WERI-Rb-1 (cell line): Measurements from ENCODE around the gene DPP9.
A peak's percentile ranks its signal among the peaks of the same experiment; 100 is the strongest.

Experiments used
- DNase-seq: peaks from one replicate; pipeline ENCODE4 v3.0.0-alpha.2; 2020
- H3K27ac ChIP-seq: fragments of 250-450 bp; sonication (Bioruptor Pico); 2 replicates; pipeline ENCODE4 v1.5.1; 2020; ENCODE audit warnings: mild to moderate bottlenecking, moderate library complexity
- H3K27me3 ChIP-seq: fragments of 250-450 bp; sonication (Bioruptor Pico); 2 replicates; pipeline ENCODE4 v1.5.1; 2021; ENCODE audit warnings: mild to moderate bottlenecking, low read depth, moderate library complexity; ENCODE audit not compliant: insufficient read depth, severe bottlenecking
- H3K36me3 ChIP-seq: fragments of 250-450 bp; sonication (Bioruptor Pico); 2 replicates; pipeline ENCODE4 v1.5.1; 2020; ENCODE audit warnings: mild to moderate bottlenecking, moderate library complexity
- H3K4me3 ChIP-seq: 2 replicates; pipeline ENCODE4 v1.5.1; 2011; ENCODE audit warnings: low read depth, mild to moderate bottlenecking, control low read depth, low read length
- H3K9me3 ChIP-seq: fragments of 250-450 bp; sonication (Bioruptor Pico); 2 replicates; pipeline ENCODE4 v1.5.1; 2021; ENCODE audit warnings: mild to moderate bottlenecking, moderate library complexity; ENCODE audit not compliant: severe bottlenecking
- TF ChIP-seq, protein P1 (sequence below): IDR thresholded peaks from 2 replicates; pipeline ENCODE4 v1.5.1; 2011; ENCODE audit warnings: low read depth, mild to moderate bottlenecking, control low read depth, inconsistent platforms, low read length

DPP9 gene

GRCh38 chr19:4676955-4677731, 46.5 kb downstream of the DPP9 start:
- peak overlapping the region; percentile 29; the same call in 1 of the 2 replicates for H3K27ac ChIP-seq
- no peaks in the 10 kb centered on the region for H3K9me3 ChIP-seq
- H3K4me3 ChIP-seq: no peak overlapping the region
- H3K27me3 ChIP-seq: no peaks in the 10 kb centered on the region
- DNase-seq: peak; percentile 87
- TF ChIP-seq, protein P1, sequence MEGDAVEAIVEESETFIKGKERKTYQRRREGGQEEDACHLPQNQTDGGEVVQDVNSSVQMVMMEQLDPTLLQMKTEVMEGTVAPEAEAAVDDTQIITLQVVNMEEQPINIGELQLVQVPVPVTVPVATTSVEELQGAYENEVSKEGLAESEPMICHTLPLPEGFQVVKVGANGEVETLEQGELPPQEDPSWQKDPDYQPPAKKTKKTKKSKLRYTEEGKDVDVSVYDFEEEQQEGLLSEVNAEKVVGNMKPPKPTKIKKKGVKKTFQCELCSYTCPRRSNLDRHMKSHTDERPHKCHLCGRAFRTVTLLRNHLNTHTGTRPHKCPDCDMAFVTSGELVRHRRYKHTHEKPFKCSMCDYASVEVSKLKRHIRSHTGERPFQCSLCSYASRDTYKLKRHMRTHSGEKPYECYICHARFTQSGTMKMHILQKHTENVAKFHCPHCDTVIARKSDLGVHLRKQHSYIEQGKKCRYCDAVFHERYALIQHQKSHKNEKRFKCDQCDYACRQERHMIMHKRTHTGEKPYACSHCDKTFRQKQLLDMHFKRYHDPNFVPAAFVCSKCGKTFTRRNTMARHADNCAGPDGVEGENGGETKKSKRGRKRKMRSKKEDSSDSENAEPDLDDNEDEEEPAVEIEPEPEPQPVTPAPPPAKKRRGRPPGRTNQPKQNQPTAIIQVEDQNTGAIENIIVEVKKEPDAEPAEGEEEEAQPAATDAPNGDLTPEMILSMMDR: peak; percentile 90
- peaks cover 33% of the 10 kb centered on the region for H3K36me3 ChIP-seq

GRCh38 chr19:4675346-4675745, 48.3 kb downstream of the DPP9 start:
- no peaks in the 10 kb centered on the region for H3K9me3 ChIP-seq
- DNase-seq: no peak
- no peak overlapping the region for H3K4me3 ChIP-seq
- peaks cover 22% of the 10 kb centered on the region for H3K36me3 ChIP-seq
- H3K27me3 ChIP-seq: no peaks in the 10 kb centered on the region
- TF ChIP-seq, protein P1: no peak
- H3K27ac ChIP-seq: no peak overlapping the region

- H3K27ac ChIP-seq: no peak overlapping the region
- no peaks in the 10 kb centered on the region for H3K9me3 ChIP-seq
- H3K27me3 ChIP-seq: no peaks in the 10 kb centered on the region
- TF ChIP-seq, protein P1: no peak
- no peak overlapping the region for H3K4me3 ChIP-seq
- peaks cover 22% of the 10 kb centered on the region for H3K36me3 ChIP-seq
- no peak for DNase-seq
Observed at GRCh38 chr19:4673726-4674125, 49.9 kb downstream of the DPP9 start.

DNA sequence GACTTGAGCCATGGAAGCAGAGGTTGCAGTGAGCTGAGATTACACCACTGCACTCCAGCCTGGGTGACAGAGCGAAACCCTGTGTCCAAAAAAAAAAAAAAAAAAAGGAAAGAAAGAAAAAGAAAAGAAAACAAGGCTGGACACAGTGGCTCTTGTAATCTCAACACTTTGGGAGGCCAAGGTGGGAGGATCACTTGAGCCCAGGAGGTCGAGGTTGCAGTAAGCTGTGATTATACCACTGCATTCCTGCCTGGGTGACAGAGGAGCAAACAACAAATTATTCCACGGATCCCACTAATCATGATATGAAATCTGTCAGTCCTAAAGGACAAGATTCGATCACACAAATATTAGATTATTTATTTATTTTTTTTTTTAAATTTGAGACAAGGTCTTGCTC, 50.4 kb downstream of the DPP9 start:
- no peak for DNase-seq
- H3K27me3 ChIP-seq: no peaks in the 10 kb centered on the region
- no peak overlapping the region for H3K4me3 ChIP-seq
- peaks cover 22% of the 10 kb centered on the region for H3K36me3 ChIP-seq
- TF ChIP-seq, protein P1: no peak
- no peaks in the 10 kb centered on the region for H3K9me3 ChIP-seq
- H3K27ac ChIP-seq: no peak overlapping the region

GRCh38 chr19:4671185-4671851, 52.3 kb downstream of the DPP9 start:
- no peaks in the 10 kb centered on the region for H3K9me3 ChIP-seq
- H3K27ac ChIP-seq: peak overlapping the region; percentile 89
- peaks cover 27% of the 10 kb centered on the region for H3K36me3 ChIP-seq
- H3K27me3 ChIP-seq: no peaks in the 10 kb centered on the region
- TF ChIP-seq, protein P1: no peak
- DNase-seq: peak; percentile 45
- H3K4me3 ChIP-seq: peak overlapping the region; percentile 29
